PC-3 (cell line): ENCODE data around the gene RAP1GAP2. TPM values are rescaled to one million over a fixed set of nuclear protein-coding genes. Genes with fewer than 3 reads are reported as not detected.

Experiments
- ATAC-seq: fragments of 200-7000 bp; cut with Tn5 transposase; 2 replicates; pipeline ENCODE4 v1.9.1; 2020; ENCODE audit warnings: mild to moderate bottlenecking, moderate library complexity
- BruUV-seq: library from RNA; stranded (reverse); fragments of 400-500 nt; replicated peaks from 2 replicates; lab custom pipeline; 2021; lab: Mats Ljungman, UMichigan
- CTCF ChIA-PET: fragments of 300-600 bp; sonication (Branson Sonifier 250); formaldehyde crosslinking; loops from one replicate; lab custom pipeline; 2022; ENCODE audit warnings: antibody characterized with exemption; lab: Charles Lee
- POLR2A ChIA-PET: fragments of 300-600 bp; sonication (Branson Sonifier 250); formaldehyde crosslinking; loops from one replicate; lab custom pipeline; 2022; ENCODE audit warnings: antibody characterized with exemption; ENCODE audit not compliant: unreplicated experiment; lab: Charles Lee
- DNase-seq: peaks from one replicate; pipeline ENCODE4 v3.0.0-alpha.2; 2015
- H2AFZ ChIP-seq: fragments of 300-600 bp; sonication (generic); 2 replicates; pipeline ENCODE4 v1.6.0; 2016; ENCODE audit warnings: antibody characterized with exemption, low read length
- H3F3A ChIP-seq: fragments of 300-600 bp; sonication (generic); one replicate; pipeline ENCODE4 v1.6.0; 2017; ENCODE audit warnings: antibody characterized with exemption, low read length, control low read depth, mild to moderate bottlenecking; ENCODE audit not compliant: unreplicated experiment
- H3K27ac ChIP-seq: fragments of 300-600 bp; sonication (generic); 2 replicates; pipeline ENCODE4 v1.5.1; 2016; ENCODE audit warnings: mild to moderate bottlenecking, low read length
- H3K27me3 ChIP-seq: fragments of 300-600 bp; sonication (generic); 2 replicates; pipeline ENCODE4 v1.6.1; 2016; ENCODE audit warnings: low read length, mixed read lengths
- H3K36me3 ChIP-seq: fragments of 300-600 bp; sonication (generic); 2 replicates; pipeline ENCODE4 v1.6.1; 2016; ENCODE audit warnings: low read depth, mixed run types, low read length, mixed read lengths
- H3K4me1 ChIP-seq: fragments of 300-600 bp; sonication (generic); 2 replicates; pipeline ENCODE4 v1.5.1; 2016; ENCODE audit warnings: low read length; ENCODE audit not compliant: insufficient read depth
- H3K4me2 ChIP-seq: fragments of 300-600 bp; sonication (generic); 2 replicates; pipeline ENCODE4 v1.6.0; 2016; ENCODE audit warnings: low read length
- H3K4me3 ChIP-seq: fragments of 300-600 bp; sonication (generic); 2 replicates; pipeline ENCODE4 v1.5.1; 2016; ENCODE audit warnings: mild to moderate bottlenecking, low read length, mixed read lengths
- H3K79me2 ChIP-seq: fragments of 300-600 bp; sonication (generic); 2 replicates; pipeline ENCODE4 v1.6.1; 2017; ENCODE audit warnings: low read length, mixed read lengths
- H3K9ac ChIP-seq: fragments of 300-600 bp; sonication (generic); 2 replicates; pipeline ENCODE4 v1.6.0; 2016; ENCODE audit warnings: mild to moderate bottlenecking, low read length
- H3K9me2 ChIP-seq: fragments of 300-600 bp; sonication (generic); replicated peaks from 2 replicates; pipeline ENCODE4 v1.6.1; 2016; ENCODE audit warnings: mixed run types, low read length, mixed read lengths
- H3K9me3 ChIP-seq: fragments of 300-600 bp; sonication (generic); 2 replicates; pipeline ENCODE4 v1.6.1; 2016; ENCODE audit warnings: low read length, mixed read lengths
- H4K20me1 ChIP-seq: fragments of 300-600 bp; sonication (generic); 2 replicates; pipeline ENCODE4 v1.6.1; 2016; ENCODE audit warnings: low read length, mixed read lengths
- CTCF ChIP-seq: fragments of 300-600 bp; sonication (generic); conservative IDR thresholded peaks from 2 replicates; pipeline ENCODE4 v1.5.1; 2017; ENCODE audit warnings: antibody characterized with exemption, low read depth, mild to moderate bottlenecking, low read length
- EZH2 ChIP-seq: fragments of 300-600 bp; sonication (generic); IDR thresholded peaks from one replicate; pipeline ENCODE4 v1.6.1; 2017; ENCODE audit warnings: antibody characterized with exemption, mild to moderate bottlenecking, low read length; ENCODE audit not compliant: unreplicated experiment
- EZH2phosphoT487 ChIP-seq: fragments of 300-600 bp; sonication (generic); IDR thresholded peaks from 2 replicates; pipeline ENCODE4 v1.6.1; 2018; ENCODE audit warnings: mild to moderate bottlenecking, antibody characterized with exemption, low read length, borderline replicate concordance
- intact Hi-C: fragments of 100-400 bp; cut with micrococcal nuclease; formaldehyde crosslinking; loops from 2 replicates; pipeline ENCODE4 v1.9.0; 2023
- total RNA-seq: library from RNA; depleted of rRNA; stranded (reverse); fragments of >200 nt; gene quantifications from 2 replicates; pipeline ENCODE4 v1.2.3, GENCODE V29; 2014

RAP1GAP2 gene
- total RNA-seq, 1 experiment from 2014 or later: 14.5 TPM

DNA sequence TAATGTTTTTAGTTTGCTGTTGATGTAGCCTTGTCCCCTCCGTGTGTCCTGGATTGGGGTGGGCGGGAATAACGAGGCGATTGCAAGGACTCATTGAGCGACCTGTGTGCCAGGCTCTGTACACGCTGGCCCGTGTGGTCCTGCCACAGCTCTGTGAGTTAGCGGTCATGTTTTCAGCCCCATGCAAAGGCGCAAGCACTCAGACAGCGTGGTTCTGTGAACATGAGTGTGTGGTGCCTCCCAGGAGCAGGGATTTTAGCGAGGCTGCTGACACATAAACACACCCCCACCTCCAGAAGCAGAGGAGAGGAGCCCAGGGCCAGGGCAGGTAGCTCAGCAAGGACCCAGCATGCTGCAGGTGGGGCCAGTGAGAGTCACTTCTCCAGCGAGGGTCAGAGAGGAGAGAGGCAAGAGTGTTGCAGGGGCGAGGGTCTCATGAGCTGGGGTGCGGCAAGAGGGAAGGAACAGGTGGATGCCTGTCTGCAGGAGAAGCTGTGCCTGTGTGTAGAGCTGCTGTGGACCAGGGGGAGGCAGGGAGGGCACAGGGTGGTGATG lies 151.8 kb downstream of the RAP1GAP2 start:
- H3K4me2 ChIP-seq: no peak overlapping the region
- H2AFZ ChIP-seq: no peak overlapping the region
- H3K79me2 ChIP-seq: peaks cover 2% of the 10 kb centered on the region; the same call in 1 of the 2 replicates
- no peaks in the 10 kb centered on the region for H3K9me2 ChIP-seq
- H3K9ac ChIP-seq: no peak overlapping the region
- no peaks in the 10 kb centered on the region for H3F3A ChIP-seq
- H3K4me1 ChIP-seq: peaks cover 26% of the 10 kb centered on the region
- ATAC-seq: no peak
- POLR2A ChIA-PET: no interaction called here
- no peaks in the 10 kb centered on the region for H3K27me3 ChIP-seq
- CTCF ChIA-PET: no interaction called here
- intact Hi-C loops: no loop called here
- no peak for DNase-seq
- TF ChIP-seq CTCF: no peak
- no peak for TF ChIP-seq EZH2
- no peak for TF ChIP-seq EZH2phosphoT487
- H3K9me3 ChIP-seq: no peaks in the 10 kb centered on the region
- H3K36me3 ChIP-seq: no peaks in the 10 kb centered on the region
- no peak overlapping the region for H3K4me3 ChIP-seq
- H3K27ac ChIP-seq: no peak overlapping the region
- no TSS peak for BruUV-seq
- H4K20me1 ChIP-seq: no peaks in the 10 kb centered on the region

DNA sequence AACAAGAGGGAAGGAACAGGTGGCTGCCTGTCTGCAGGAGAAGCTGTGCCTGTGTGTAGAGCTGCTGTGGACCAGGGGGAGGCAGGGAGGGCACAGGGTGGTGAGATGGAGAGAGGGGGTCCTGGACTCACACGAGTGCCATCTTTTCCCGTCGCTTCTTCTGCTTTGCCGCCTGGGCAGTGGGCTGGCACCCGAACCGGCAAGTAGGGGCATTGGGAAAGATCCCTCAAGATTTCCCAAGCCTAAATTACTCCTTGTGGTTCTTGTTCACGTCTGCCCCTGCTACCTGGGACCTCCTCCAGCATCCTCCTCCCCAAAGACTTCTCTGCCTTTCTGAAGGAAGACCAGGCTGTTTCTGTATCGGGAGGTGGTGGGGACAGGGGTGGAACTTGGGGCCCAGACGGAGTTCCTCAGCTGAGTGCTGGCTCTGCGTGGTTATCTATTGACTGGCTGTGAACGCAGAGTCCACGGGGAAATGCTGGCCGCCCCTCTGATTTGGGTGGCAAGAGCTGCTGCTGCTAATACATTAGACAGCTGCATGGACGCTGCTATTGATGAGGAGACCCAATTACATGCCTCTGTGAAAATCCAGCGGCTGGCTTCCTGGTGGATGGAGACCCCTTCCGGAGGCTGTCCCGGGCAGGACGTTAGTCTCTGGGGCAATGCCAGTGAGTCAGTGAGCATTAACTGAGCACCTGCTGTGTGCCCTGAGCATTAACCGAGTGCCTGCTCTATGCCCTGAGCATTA lies 152.7 kb downstream of the RAP1GAP2 start:
- Histone ChIP-seq H4K20me1 (no peaks in the 10 kb centered on the region), H3K4me2 (no peak overlapping the region), H3F3A (no peaks in the 10 kb centered on the region), H3K9ac (no peak overlapping the region), H3K36me3 (no peaks in the 10 kb centered on the region), H2AFZ (no peak overlapping the region), H3K4me3 (no peak overlapping the region), H3K27me3 (no peaks in the 10 kb centered on the region), H3K9me3 (no peaks in the 10 kb centered on the region), H3K4me1 (peaks cover 28% of the 10 kb centered on the region), H3K79me2 (peaks cover 5% of the 10 kb centered on the region; the same call in 1 of the 2 replicates), H3K9me2 (no peaks in the 10 kb centered on the region), H3K27ac (peak overlapping the region; percentile 65; the same call in 1 of the 2 replicates)
- DNase-seq: no peak
- intact Hi-C loops: no loop called here
- no peak for TF ChIP-seq EZH2
- no peak for TF ChIP-seq EZH2phosphoT487
- TF ChIP-seq CTCF: no peak
- POLR2A ChIA-PET: no interaction called here
- CTCF ChIA-PET: no interaction called here
- BruUV-seq: no TSS peak
- ATAC-seq: no peak
